HEK293T (cell line): ENCODE results near the gene TRIM39.

Source experiments
- CTBP1 ChIP-seq: fragments of 450-650 bp; IDR thresholded peaks from 2 replicates; pipeline ENCODE4 v1.6.1; 2016; ENCODE audit warnings: borderline replicate concordance
- FOXM1 ChIP-seq: fragments of 450-650 bp; IDR thresholded peaks from 2 replicates; pipeline ENCODE4 v1.6.1; 2017; ENCODE audit warnings: mild to moderate bottlenecking, borderline replicate concordance
- L3MBTL2 ChIP-seq: fragments of 450-650 bp; conservative IDR thresholded peaks from 2 replicates; pipeline ENCODE4 v1.6.1; 2016; ENCODE audit warnings: mild to moderate bottlenecking
- TARDBP ChIP-seq: fragments of 450-650 bp; IDR thresholded peaks from 2 replicates; pipeline ENCODE4 v1.6.1; 2016

GRCh38 chr6:30363459-30363858 lies 36.7 kb downstream of the TRIM39 start:
- TF ChIP-seq TARDBP: no peak
- TF ChIP-seq FOXM1: no peak
- no peak for TF ChIP-seq L3MBTL2
- no peak for TF ChIP-seq CTBP1
